Measurements from ENCODE around the gene PDPK1.

- TF ChIP-seq, protein P1, sequence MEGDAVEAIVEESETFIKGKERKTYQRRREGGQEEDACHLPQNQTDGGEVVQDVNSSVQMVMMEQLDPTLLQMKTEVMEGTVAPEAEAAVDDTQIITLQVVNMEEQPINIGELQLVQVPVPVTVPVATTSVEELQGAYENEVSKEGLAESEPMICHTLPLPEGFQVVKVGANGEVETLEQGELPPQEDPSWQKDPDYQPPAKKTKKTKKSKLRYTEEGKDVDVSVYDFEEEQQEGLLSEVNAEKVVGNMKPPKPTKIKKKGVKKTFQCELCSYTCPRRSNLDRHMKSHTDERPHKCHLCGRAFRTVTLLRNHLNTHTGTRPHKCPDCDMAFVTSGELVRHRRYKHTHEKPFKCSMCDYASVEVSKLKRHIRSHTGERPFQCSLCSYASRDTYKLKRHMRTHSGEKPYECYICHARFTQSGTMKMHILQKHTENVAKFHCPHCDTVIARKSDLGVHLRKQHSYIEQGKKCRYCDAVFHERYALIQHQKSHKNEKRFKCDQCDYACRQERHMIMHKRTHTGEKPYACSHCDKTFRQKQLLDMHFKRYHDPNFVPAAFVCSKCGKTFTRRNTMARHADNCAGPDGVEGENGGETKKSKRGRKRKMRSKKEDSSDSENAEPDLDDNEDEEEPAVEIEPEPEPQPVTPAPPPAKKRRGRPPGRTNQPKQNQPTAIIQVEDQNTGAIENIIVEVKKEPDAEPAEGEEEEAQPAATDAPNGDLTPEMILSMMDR (IDR thresholded peaks at IDR 0.05), result no peak
- no peak for TF ChIP-seq POLR2A (IDR thresholded peaks at IDR 0.05)
Observed at GRCh38 chr16:2531696-2532493, 5.9 kb upstream of the PDPK1 start.

Measured in lower leg skin (tissue), 3 donors.